Stimulated activated effector memory CD8-positive, alpha-beta T cell treated with anti-CD3 and anti-CD28 coated beads, Interleukin-12 subunit alpha, Interleukin-12 subunit beta, amount 100 ng/mL, for 72 hours (primary cell): ENCODE results near the gene SLC35A3.
"Not testable (repeated sequence)": the region's sequence is repeated elsewhere in the genome, so short reads cannot be mapped to it uniquely, and the experiment has no call there.

Experiments
- ATAC-seq: fragments of 150-1000 bp; cut with Tn5 transposase; 2 replicates; pipeline ENCODE4 v1.10.0; 2021
- DNase-seq, 2 donors: peaks; one replicate each; pipeline ENCODE4 v3.0.0; 2021 to 2022; ENCODE audit warnings: low spot score in 2 of 2
- H3K27ac Mint-ChIP-seq: one replicate; pipeline ENCODE4 v1.8.0; 2022; ENCODE audit warnings: mild to moderate bottlenecking, mixed read lengths
- H3K36me3 Mint-ChIP-seq: one replicate; pipeline ENCODE4 v1.8.0; 2022; ENCODE audit warnings: mild to moderate bottlenecking, mixed read lengths
- H3K4me1 Mint-ChIP-seq: one replicate; pipeline ENCODE4 v1.8.0; 2022; ENCODE audit warnings: mixed read lengths
- H3K4me3 Mint-ChIP-seq: one replicate; pipeline ENCODE4 v1.8.0; 2022; ENCODE audit warnings: mild to moderate bottlenecking, mixed read lengths
- H3K9me3 Mint-ChIP-seq: one replicate; pipeline ENCODE4 v1.8.0; 2022; ENCODE audit warnings: mixed read lengths

Gene SLC35A3

DNA sequence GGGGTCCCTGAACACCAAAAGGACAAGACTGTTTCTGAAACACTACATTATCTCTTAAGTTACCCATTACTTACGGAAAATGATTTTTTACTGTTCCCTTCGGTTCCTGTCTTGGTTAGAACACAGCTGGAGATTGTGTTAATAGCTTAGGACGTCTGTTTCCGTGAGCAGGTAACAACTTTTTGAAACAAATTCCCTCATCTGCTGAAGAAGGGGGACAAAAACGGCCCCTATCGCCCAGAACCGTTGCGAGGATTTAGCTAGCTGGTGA, 67.8 kb downstream of the SLC35A3 start:
- H3K4me3 Mint-ChIP-seq: peak overlapping the region; percentile 93
- ATAC-seq (no peak), DNase-seq (no peak)
- H3K27ac Mint-ChIP-seq: peak overlapping the region; percentile 99
- H3K4me1 Mint-ChIP-seq: peaks cover 43% of the 10 kb centered on the region
- H3K36me3 Mint-ChIP-seq: peaks cover 62% of the 10 kb centered on the region
- H3K9me3 Mint-ChIP-seq: no peaks in the 10 kb centered on the region

DNA sequence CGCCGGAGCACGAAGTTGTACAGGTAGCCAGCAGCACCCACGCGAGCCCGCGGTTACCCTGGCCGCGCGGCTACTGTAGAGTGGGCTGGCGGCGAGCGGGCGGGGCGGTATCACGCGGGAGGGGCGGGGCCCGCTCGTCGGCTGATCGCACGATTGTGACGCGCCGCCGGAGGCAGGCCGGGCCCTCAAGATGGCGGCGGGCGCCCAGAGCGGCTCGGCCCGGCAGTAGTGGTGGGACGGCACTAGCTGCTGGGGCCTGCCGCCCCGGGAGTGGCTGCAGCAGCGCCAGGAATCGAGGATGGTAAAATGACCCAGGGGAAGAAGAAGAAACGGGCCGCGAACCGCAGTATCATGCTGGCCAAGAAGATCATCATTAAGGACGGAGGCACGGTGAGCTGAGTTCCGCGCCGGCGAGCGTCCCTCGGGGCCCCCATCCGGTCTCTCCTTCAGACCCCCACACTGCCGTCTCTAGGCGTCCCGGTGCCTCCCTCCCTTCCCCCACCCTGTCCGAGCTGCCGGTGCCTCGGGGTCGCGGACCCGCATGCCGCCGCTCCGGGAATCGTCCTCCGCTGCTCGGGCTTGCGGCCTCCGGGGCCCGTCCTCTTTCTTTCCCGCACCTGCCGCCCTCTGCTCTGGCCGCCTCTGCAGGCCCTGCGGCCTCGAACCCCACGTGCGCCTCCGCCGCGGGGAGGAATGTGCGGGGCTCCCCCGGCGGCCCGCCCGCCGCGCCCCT, 68.3 kb downstream of the SLC35A3 start:
- Mint-ChIP-seq H3K4me1 (peaks cover 48% of the 10 kb centered on the region), H3K4me3 (peak overlapping the region; percentile 93), H3K27ac (peak overlapping the region; percentile 99), H3K36me3 (peaks cover 62% of the 10 kb centered on the region), H3K9me3 (no peaks in the 10 kb centered on the region)
- ATAC-seq (peak; percentile 92), DNase-seq (peak; percentile 85 to 92)

- peak overlapping the region; percentile 93 for H3K4me3 Mint-ChIP-seq
- DNase-seq (peak; percentile 46 to 91), ATAC-seq (peak; percentile 83)
- H3K9me3 Mint-ChIP-seq: no peaks in the 10 kb centered on the region
- H3K4me1 Mint-ChIP-seq: peaks cover 55% of the 10 kb centered on the region
- H3K36me3 Mint-ChIP-seq: peaks cover 63% of the 10 kb centered on the region
- H3K27ac Mint-ChIP-seq: peak overlapping the region; percentile 99
Observed at GRCh38 chr1:100038660-100039287, 69.0 kb downstream of the SLC35A3 start.

DNA sequence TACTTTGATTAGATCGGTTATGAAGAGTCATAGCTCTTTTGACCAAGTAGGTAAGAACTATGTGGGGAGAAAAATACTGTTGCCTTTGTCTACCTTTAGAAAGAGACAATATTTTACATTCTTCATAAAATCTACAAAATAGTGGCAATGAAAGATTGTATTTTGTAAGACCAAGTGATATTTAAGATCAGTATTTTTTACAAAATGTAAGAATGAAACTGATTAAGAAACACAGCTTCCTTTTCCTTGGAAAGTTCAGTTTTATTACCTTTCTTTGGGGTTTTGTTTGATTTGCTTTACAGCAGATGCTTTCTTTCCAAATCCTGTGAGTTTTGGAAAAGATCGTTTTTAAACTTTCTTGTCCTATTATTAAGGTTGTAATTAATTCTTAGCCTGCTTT, 69.8 kb downstream of the SLC35A3 start:
- H3K4me3 Mint-ChIP-seq: peak overlapping the region; percentile 93
- DNase-seq: no peak
- H3K36me3 Mint-ChIP-seq: peaks cover 67% of the 10 kb centered on the region
- no peaks in the 10 kb centered on the region for H3K9me3 Mint-ChIP-seq
- peaks cover 63% of the 10 kb centered on the region for H3K4me1 Mint-ChIP-seq
- peak overlapping the region; percentile 99 for H3K27ac Mint-ChIP-seq
- no peak for ATAC-seq

- Mint-ChIP-seq H3K27ac (peak overlapping the region; percentile 65), H3K4me1 (peaks cover 77% of the 10 kb centered on the region), H3K9me3 (no peaks in the 10 kb centered on the region), H3K36me3 (peaks cover 27% of the 10 kb centered on the region), H3K4me3 (peak overlapping the region; percentile 25)
- ATAC-seq: no peak
- no peak for DNase-seq
Observed at GRCh38 chr1:100045206-100045605, 75.4 kb downstream of the SLC35A3 start.

GRCh38 chr1:100047235-100047708, 77.5 kb downstream of the SLC35A3 start:
- ATAC-seq, DNase-seq, H3K9me3 Mint-ChIP-seq: not testable (repeated sequence)
- peak overlapping the region; percentile 57 for H3K27ac Mint-ChIP-seq
- H3K4me3 Mint-ChIP-seq: peak overlapping the region; percentile 63
- H3K36me3 Mint-ChIP-seq: peaks cover 37% of the 10 kb centered on the region
- H3K4me1 Mint-ChIP-seq: peaks cover 68% of the 10 kb centered on the region

- DNase-seq (no peak), ATAC-seq (no peak)
- H3K9me3 Mint-ChIP-seq: no peaks in the 10 kb centered on the region
- H3K27ac Mint-ChIP-seq: peak overlapping the region; percentile 34
- peaks cover 44% of the 10 kb centered on the region for H3K4me1 Mint-ChIP-seq
- peaks cover 54% of the 10 kb centered on the region for H3K36me3 Mint-ChIP-seq
- no peak overlapping the region for H3K4me3 Mint-ChIP-seq
Observed at GRCh38 chr1:100050139-100050538, 80.3 kb downstream of the SLC35A3 start.

DNA sequence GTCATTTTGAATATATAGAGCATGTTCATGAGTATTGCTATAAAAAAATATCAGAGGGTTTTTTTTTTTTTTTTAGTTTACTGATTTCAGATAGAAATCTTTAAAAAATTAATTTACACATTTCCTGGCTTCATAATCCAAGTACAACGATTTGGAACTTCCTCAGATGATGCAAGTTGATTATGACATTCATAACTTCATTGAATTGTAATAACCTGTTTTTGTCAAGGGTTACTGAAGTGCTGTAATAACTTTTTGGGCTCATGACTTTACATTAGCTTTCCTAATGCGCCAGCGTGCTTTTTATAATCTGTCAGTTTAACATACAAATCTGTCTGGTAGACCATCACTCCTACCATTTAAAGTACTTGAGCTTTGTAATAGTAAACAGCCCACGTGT, 81.6 kb downstream of the SLC35A3 start:
- Mint-ChIP-seq H3K27ac (no peak overlapping the region), H3K9me3 (no peaks in the 10 kb centered on the region), H3K4me1 (peaks cover 39% of the 10 kb centered on the region), H3K36me3 (peaks cover 66% of the 10 kb centered on the region), H3K4me3 (no peak overlapping the region)
- DNase-seq: no peak
- no peak for ATAC-seq

GRCh38 chr1:100051893-100052292, 82.1 kb downstream of the SLC35A3 start:
- ATAC-seq: no peak
- Mint-ChIP-seq H3K4me1 (peaks cover 34% of the 10 kb centered on the region), H3K4me3 (no peak overlapping the region), H3K36me3 (peaks cover 71% of the 10 kb centered on the region), H3K9me3 (no peaks in the 10 kb centered on the region), H3K27ac (no peak overlapping the region)
- no peak for DNase-seq

DNA sequence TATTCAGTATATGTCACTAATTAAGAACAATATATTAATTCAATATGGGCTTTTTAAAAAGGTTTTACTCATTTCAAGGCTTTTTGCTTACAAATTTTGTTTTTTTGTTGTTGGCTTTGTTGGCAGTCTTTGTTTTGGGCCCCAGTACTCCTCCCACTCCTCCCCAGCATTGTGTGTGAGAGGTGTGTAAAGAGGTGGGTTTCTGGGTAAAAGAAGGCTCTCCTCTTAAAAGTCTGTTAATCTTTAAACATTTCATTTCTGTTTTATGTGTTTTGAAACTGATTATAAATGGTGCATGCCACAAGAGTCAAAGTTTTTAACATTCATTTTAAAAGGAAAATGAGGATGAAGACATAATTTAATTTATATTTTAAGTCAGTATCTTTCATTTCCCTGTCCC, 83.3 kb downstream of the SLC35A3 start:
- no peak overlapping the region for H3K27ac Mint-ChIP-seq
- H3K4me3 Mint-ChIP-seq: no peak overlapping the region
- peaks cover 30% of the 10 kb centered on the region for H3K4me1 Mint-ChIP-seq
- H3K36me3 Mint-ChIP-seq: peaks cover 83% of the 10 kb centered on the region
- ATAC-seq: no peak
- no peak for DNase-seq
- H3K9me3 Mint-ChIP-seq: no peaks in the 10 kb centered on the region

- Mint-ChIP-seq H3K36me3 (peaks cover 89% of the 10 kb centered on the region), H3K4me1 (peaks cover 24% of the 10 kb centered on the region), H3K9me3 (no peaks in the 10 kb centered on the region), H3K4me3 (no peak overlapping the region), H3K27ac (no peak overlapping the region)
- DNase-seq: no peak
- ATAC-seq: no peak
Observed at GRCh38 chr1:100053727-100054126, 83.9 kb downstream of the SLC35A3 start.

- Mint-ChIP-seq H3K27ac (no peak overlapping the region), H3K9me3 (no peaks in the 10 kb centered on the region), H3K4me3 (no peak overlapping the region), H3K36me3 (peaks cover 100% of the 10 kb centered on the region), H3K4me1 (peaks cover 29% of the 10 kb centered on the region)
- ATAC-seq (no peak), DNase-seq (no peak)
Observed at GRCh38 chr1:100061681-100062080, 91.9 kb downstream of the SLC35A3 start.

- DNase-seq (no peak), ATAC-seq (no peak)
- Mint-ChIP-seq H3K27ac (peak overlapping the region; percentile 86), H3K9me3 (no peaks in the 10 kb centered on the region), H3K36me3 (peaks cover 100% of the 10 kb centered on the region), H3K4me1 (peaks cover 29% of the 10 kb centered on the region), H3K4me3 (no peak overlapping the region)
Observed at GRCh38 chr1:100065183-100065968, 95.6 kb downstream of the SLC35A3 start.

DNA sequence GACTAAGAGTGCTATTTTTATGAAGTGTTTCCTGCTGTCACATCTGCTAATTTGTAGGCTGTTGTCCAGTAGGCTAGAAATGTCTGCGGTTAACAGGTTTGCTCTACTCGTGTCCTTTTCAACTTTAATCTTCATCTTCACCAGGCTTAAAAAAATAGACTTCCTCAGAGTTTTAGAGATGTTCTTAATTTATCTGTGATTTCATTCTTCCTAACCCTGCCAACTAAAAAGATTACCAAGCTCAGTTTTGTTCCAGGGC, 96.1 kb downstream of the SLC35A3 start:
- ATAC-seq: no peak
- peak overlapping the region; percentile 86 for H3K27ac Mint-ChIP-seq
- H3K4me1 Mint-ChIP-seq: peaks cover 29% of the 10 kb centered on the region
- no peaks in the 10 kb centered on the region for H3K9me3 Mint-ChIP-seq
- peaks cover 100% of the 10 kb centered on the region for H3K36me3 Mint-ChIP-seq
- no peak for DNase-seq
- H3K4me3 Mint-ChIP-seq: no peak overlapping the region

- peaks cover 9% of the 10 kb centered on the region for H3K4me1 Mint-ChIP-seq
- H3K27ac Mint-ChIP-seq: no peak overlapping the region
- DNase-seq (no peak), ATAC-seq (no peak)
- no peaks in the 10 kb centered on the region for H3K9me3 Mint-ChIP-seq
- H3K4me3 Mint-ChIP-seq: no peak overlapping the region
- H3K36me3 Mint-ChIP-seq: peaks cover 100% of the 10 kb centered on the region
Observed at GRCh38 chr1:100070201-100070939, 100.6 kb downstream of the SLC35A3 start.
